ENCODE data around the gene FAM240B.

The FAM240B gene

DNA sequence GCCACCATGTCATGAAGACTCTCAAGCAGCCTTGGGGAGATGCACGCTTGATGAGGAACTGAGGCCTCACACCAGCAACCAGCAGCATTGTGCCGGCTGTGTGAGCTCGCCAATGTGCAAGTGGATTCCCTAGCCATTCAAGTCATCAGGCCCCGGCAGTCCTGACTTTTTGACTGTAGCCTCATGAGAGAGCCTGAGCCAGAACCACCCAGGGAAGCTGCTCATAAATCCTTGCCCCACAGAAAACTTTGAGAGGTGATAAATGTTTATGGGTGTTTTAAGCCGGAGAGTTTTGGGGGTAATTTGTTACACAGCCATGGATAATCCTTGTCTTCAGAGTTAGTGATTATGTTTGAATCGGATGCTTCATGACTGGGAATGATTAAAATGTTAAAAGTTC, 44.7 kb downstream of the FAM240B start:
- Mint-ChIP-seq H3K36me3 (ENCODE audit: low read depth) (no peaks in the 10 kb centered on the region), H3K9me3 (no peaks in the 10 kb centered on the region), H3K4me1 (peaks cover 71% of the 10 kb centered on the region), H3K27me3 (ENCODE audit: low read depth, poor library complexity) (peaks cover 14% of the 10 kb centered on the region), H3K27ac (peak overlapping the region; percentile 95), H3K4me3 (no peak overlapping the region)
- DNase-seq, result no peak
- TF ChIP-seq, protein P1, sequence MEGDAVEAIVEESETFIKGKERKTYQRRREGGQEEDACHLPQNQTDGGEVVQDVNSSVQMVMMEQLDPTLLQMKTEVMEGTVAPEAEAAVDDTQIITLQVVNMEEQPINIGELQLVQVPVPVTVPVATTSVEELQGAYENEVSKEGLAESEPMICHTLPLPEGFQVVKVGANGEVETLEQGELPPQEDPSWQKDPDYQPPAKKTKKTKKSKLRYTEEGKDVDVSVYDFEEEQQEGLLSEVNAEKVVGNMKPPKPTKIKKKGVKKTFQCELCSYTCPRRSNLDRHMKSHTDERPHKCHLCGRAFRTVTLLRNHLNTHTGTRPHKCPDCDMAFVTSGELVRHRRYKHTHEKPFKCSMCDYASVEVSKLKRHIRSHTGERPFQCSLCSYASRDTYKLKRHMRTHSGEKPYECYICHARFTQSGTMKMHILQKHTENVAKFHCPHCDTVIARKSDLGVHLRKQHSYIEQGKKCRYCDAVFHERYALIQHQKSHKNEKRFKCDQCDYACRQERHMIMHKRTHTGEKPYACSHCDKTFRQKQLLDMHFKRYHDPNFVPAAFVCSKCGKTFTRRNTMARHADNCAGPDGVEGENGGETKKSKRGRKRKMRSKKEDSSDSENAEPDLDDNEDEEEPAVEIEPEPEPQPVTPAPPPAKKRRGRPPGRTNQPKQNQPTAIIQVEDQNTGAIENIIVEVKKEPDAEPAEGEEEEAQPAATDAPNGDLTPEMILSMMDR (IDR thresholded peaks at IDR 0.05), result no peak

DNA sequence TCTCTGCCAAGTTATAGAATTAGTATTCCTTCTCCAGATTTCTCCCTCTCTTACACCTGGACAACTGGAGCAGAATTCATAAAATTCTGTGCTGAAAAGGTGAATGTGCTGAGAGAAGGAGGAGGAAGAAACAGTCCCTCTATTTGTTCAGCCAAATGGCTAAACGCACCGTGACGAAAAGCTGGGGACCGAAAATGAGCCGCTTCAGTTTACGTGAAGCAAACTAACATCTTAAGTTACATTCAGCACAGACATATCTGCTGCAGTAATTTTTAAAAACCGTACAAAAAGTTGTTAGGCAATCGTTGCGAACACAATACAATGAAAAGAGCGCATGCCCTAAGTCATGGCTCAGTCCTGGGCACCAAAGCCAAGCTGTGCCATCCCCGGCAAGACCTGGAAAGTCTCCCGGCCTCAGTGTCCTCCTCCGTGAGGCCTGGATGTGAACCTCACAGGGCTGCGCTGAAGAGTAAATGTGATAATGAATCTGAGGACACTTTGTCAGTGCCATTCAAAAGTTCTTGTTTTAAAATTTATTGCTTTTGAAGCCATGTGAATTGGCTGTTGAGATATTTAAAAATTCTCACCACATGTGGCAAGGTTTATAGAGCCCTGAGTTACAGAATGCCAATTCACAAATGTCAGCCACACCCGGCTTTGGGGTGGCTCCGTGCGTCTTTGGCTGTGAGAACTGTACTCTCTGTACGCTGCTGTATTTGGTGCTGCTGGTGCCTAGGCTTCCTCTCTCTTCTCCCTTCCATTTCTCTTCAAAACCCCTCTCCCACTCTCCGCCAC, 46.3 kb downstream of the FAM240B start:
- H3K27ac Mint-ChIP-seq, result no peak overlapping the region
- H3K27me3 Mint-ChIP-seq (ENCODE audit: low read depth, poor library complexity), result peaks cover 9% of the 10 kb centered on the region
- H3K9me3 Mint-ChIP-seq, result no peaks in the 10 kb centered on the region
- TF ChIP-seq, protein P1 (IDR thresholded peaks at IDR 0.05), result no peak
- peaks cover 64% of the 10 kb centered on the region for H3K4me1 Mint-ChIP-seq
- H3K4me3 Mint-ChIP-seq, result no peak overlapping the region
- no peaks in the 10 kb centered on the region for H3K36me3 Mint-ChIP-seq (ENCODE audit: low read depth)
- DNase-seq, result no peak

DNA sequence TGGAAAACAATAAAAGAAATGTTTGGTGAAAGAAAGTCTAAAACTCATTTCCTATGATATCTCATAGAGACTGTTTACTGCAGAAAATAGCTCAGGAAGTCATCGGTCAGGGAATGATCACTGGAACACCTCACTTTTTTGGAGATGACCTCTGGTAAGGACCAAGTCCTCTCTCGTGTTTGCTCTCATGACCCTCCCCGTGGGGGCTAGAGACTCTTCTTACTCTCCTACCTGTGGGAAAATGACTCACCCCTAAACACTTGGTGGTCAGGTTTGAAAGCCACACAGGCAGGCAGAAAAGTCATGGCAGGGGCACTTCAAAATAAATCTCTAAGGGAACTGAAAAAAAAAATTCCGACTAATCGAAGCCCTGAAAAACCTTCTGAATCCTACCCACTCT, 48.2 kb downstream of the FAM240B start:
- peaks cover 51% of the 10 kb centered on the region for H3K4me1 Mint-ChIP-seq
- peaks cover 9% of the 10 kb centered on the region for H3K27me3 Mint-ChIP-seq (ENCODE audit: low read depth, poor library complexity)
- H3K4me3 Mint-ChIP-seq, result no peak overlapping the region
- H3K36me3 Mint-ChIP-seq (ENCODE audit: low read depth), result no peaks in the 10 kb centered on the region
- DNase-seq, result no peak
- H3K27ac Mint-ChIP-seq, result no peak overlapping the region
- TF ChIP-seq, protein P1 (IDR thresholded peaks at IDR 0.05), result no peak
- H3K9me3 Mint-ChIP-seq, result no peaks in the 10 kb centered on the region

DNA sequence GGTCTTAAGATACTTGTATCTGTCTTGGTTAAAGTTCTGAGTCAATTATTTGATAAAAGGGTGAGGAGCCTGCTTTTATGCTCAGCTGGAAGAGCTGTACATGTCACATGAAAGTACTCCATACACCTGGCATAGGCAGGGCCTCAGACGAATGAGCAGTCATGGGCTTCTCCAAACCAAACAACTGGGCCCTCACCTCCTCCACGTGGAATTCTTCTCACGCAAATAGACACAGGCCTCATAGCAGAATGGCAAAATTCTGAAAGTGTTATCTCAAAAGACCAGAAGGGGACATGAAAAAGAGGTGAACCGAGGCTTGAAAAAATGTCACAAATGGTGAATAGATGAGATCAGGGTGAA, 48.6 kb downstream of the FAM240B start:
- TF ChIP-seq, protein P1 (IDR thresholded peaks at IDR 0.05), result no peak

DNA sequence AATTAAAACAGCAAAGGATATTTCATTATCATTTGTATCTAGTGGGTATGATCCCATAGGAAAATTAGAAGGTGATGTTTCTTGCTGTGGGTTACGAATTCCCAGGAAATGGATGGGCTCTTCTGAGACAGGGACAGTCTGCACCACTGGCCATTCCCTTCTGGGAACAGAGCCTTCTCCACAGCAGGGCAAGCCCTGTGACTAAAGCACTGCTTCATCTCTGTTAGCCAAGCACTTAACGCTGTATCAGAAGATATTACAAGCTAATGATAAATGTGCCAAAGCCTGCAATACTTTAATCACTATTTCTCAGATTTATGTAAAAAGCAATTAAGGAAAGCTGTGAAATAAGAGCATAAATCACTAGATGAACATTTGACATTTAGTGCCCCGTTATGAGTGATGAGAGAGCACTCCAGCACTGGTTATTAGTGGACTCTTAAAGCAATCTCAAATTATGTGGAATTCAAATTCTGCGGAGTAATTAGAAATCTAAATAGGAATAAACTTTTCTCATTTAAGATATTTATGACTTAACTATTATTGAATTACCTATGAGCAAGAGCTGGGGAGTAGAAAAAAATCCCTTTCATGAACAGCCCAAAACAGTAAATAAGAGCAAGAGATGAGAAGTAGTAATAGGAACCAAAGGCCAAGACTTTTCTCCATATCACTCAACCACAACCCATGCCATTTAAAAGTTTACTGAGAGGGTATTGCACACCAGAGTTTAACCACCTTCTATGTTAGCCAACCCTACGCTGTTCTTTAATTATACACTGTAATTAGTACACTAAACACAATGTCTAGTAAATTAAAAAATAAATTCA, 49.2 kb downstream of the FAM240B start:
- Mint-ChIP-seq H3K9me3 (peaks cover 4% of the 10 kb centered on the region), H3K27ac (no peak overlapping the region), H3K36me3 (ENCODE audit: low read depth) (no peaks in the 10 kb centered on the region), H3K4me1 (peaks cover 44% of the 10 kb centered on the region), H3K4me3 (no peak overlapping the region), H3K27me3 (ENCODE audit: low read depth, poor library complexity) (peaks cover 9% of the 10 kb centered on the region)
- TF ChIP-seq, protein P1 (IDR thresholded peaks at IDR 0.05), result no peak
- DNase-seq, result no peak

More for the DNA sequence above, 48.6 kb downstream of the FAM240B start:
- Mint-ChIP-seq H3K4me1 (peaks cover 50% of the 10 kb centered on the region), H3K27ac (no peak overlapping the region), H3K27me3 (ENCODE audit: low read depth, poor library complexity) (peaks cover 9% of the 10 kb centered on the region), H3K36me3 (ENCODE audit: low read depth) (no peaks in the 10 kb centered on the region), H3K4me3 (no peak overlapping the region), H3K9me3 (no peaks in the 10 kb centered on the region)
- no peak for DNase-seq
